Activated T-cell treated with anti-CD3 and anti-CD28 coated beads, Interleukin-2, amount 50 U/mL, for 4 hours (primary cell): ENCODE results near the gene ARL4A. TPM values are rescaled to one million over a fixed set of nuclear protein-coding genes. Genes with fewer than 3 reads are reported as not detected.

ENCODE experiments used
- ATAC-seq, 2 donors: fragments of 200-7000 bp; cut with Tn5 transposase; one replicate each; pipeline ENCODE4 v1.10.0; 2021
- DNase-seq: peaks from one replicate; pipeline ENCODE4 v3.0.0-alpha.2; 2020
- H3K27me3 Mint-ChIP-seq: one replicate; pipeline ENCODE4 v1.8.0; 2021; ENCODE audit warnings: low read depth, mixed read lengths
- H3K36me3 Mint-ChIP-seq: one replicate; pipeline ENCODE4 v1.8.0; 2022; ENCODE audit warnings: mixed read lengths; ENCODE audit not compliant: insufficient read depth
- H3K4me1 Mint-ChIP-seq: one replicate; pipeline ENCODE4 v1.8.0; 2021; ENCODE audit warnings: low read depth, mixed read lengths
- H3K4me3 Mint-ChIP-seq: one replicate; pipeline ENCODE4 v1.8.0; 2021; ENCODE audit warnings: mild to moderate bottlenecking, moderate library complexity, mixed read lengths
- H3K9me3 Mint-ChIP-seq: one replicate; pipeline ENCODE4 v1.8.0; 2021; ENCODE audit warnings: mixed read lengths
- total RNA-seq, 3 donors: library from RNA; stranded (reverse); gene quantifications; one replicate each; pipeline ENCODE4 v1.2.1, GENCODE V29; 2021

Gene ARL4A
- total RNA-seq, 3 donors from 2014 or later, result 10.9 to 14.5 (median 11.8) TPM

GRCh38 chr7:12705878-12706277, 18.4 kb downstream of the ARL4A start:
- no peaks in the 10 kb centered on the region for H3K27me3 Mint-ChIP-seq
- ATAC-seq (no peak), DNase-seq (no peak)
- no peaks in the 10 kb centered on the region for H3K4me1 Mint-ChIP-seq
- H3K9me3 Mint-ChIP-seq, result peaks cover 8% of the 10 kb centered on the region
- H3K4me3 Mint-ChIP-seq, result no peak overlapping the region
- peaks cover 9% of the 10 kb centered on the region for H3K36me3 Mint-ChIP-seq

GRCh38 chr7:12706900-12707536, 19.6 kb downstream of the ARL4A start:
- no peaks in the 10 kb centered on the region for H3K27me3 Mint-ChIP-seq
- no peak for ATAC-seq
- peaks cover 3% of the 10 kb centered on the region for H3K36me3 Mint-ChIP-seq
- H3K4me3 Mint-ChIP-seq, result no peak overlapping the region
- no peaks in the 10 kb centered on the region for H3K4me1 Mint-ChIP-seq
- no peaks in the 10 kb centered on the region for H3K9me3 Mint-ChIP-seq
- no peak for DNase-seq

DNA sequence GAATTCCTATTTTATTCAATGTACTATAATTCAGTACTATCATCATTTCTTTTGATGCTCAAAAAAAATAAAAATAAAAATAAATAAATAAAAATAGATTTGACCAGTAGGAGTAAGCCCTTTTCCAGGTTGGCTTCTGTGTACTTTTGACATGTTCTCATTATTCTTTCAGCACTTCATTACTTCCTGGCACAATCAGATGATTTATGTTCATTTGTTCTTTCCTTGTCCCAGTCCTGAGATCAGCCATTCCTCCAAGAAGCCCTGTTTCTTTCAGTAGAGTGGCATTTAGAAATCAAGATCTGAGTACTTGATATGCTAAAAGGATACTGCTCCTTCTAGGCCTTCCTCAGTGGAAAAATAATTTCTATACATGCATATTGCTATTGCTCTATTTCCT, 20.9 kb downstream of the ARL4A start:
- H3K9me3 Mint-ChIP-seq, result no peaks in the 10 kb centered on the region
- H3K36me3 Mint-ChIP-seq, result no peaks in the 10 kb centered on the region
- no peaks in the 10 kb centered on the region for H3K27me3 Mint-ChIP-seq
- H3K4me1 Mint-ChIP-seq, result no peaks in the 10 kb centered on the region
- ATAC-seq, result no peak
- DNase-seq, result no peak
- no peak overlapping the region for H3K4me3 Mint-ChIP-seq

- no peak overlapping the region for H3K4me3 Mint-ChIP-seq
- no peaks in the 10 kb centered on the region for H3K27me3 Mint-ChIP-seq
- DNase-seq (no peak), ATAC-seq (no peak)
- no peaks in the 10 kb centered on the region for H3K36me3 Mint-ChIP-seq
- no peaks in the 10 kb centered on the region for H3K9me3 Mint-ChIP-seq
- no peaks in the 10 kb centered on the region for H3K4me1 Mint-ChIP-seq
Observed at GRCh38 chr7:12709726-12710502, 22.5 kb downstream of the ARL4A start.

- Mint-ChIP-seq H3K27me3 (no peaks in the 10 kb centered on the region), H3K4me3 (no peak overlapping the region), H3K9me3 (no peaks in the 10 kb centered on the region), H3K4me1 (peaks cover 9% of the 10 kb centered on the region), H3K36me3 (no peaks in the 10 kb centered on the region)
- DNase-seq (no peak), ATAC-seq (no peak)
Observed at GRCh38 chr7:12711124-12711523, 23.7 kb downstream of the ARL4A start.

DNA sequence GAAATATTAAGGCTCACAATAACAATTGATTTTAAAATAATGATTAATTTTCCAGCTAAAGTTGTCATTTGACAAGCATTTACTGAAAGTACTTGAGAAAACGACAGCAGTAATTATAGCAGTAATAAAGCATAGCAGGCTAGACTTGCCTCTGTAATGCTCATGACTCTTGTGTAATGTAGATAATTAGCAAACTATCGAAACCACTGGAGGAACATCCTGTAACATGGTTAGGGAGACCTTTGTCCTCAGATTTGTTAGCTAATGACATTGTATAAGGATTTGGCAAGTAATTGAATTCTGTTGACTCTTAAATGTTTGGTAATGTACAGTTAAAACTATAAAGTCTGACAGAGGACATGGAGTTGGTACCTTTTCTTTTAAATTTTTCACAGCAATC, 24.8 kb downstream of the ARL4A start:
- ATAC-seq, result no peak
- Mint-ChIP-seq H3K36me3 (no peaks in the 10 kb centered on the region), H3K4me1 (peaks cover 16% of the 10 kb centered on the region), H3K9me3 (no peaks in the 10 kb centered on the region), H3K27me3 (no peaks in the 10 kb centered on the region), H3K4me3 (no peak overlapping the region)
- no peak for DNase-seq

DNA sequence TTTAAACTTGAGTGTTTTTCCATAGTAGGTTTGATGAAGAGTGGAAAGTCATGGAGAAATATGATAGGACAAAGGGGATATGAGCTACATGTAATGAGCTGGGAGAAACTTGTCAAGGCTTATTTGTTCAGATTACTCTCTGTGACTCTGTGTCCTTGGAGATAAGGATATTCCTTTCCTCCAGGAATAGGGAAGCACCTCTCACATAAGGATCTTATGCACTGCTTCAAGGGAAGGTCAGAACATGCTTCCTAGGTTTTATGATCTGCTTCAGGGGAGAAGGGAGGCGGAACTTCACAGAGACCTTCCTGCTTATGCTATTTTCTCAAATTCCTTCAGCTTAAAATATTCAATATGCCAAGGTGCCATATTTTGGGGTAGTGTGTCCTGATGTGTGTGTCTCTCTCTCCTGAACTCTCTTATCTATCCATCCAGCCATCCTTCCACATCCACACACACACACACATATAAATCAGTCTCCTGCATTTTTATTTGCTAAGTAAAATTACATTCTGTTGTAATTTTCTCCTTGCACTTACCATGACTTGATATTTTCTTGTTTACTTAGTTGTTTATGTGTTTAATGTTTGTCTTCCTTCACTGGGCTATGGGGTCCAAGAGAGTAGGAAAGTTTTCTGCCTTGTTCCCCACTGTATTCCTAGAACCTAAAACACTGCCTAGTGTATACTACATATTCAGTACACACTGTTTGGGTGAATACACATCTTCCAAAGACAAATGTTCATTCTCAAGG, 26.4 kb downstream of the ARL4A start:
- peaks cover 16% of the 10 kb centered on the region for H3K4me1 Mint-ChIP-seq
- ATAC-seq, result no peak
- H3K27me3 Mint-ChIP-seq, result no peaks in the 10 kb centered on the region
- H3K9me3 Mint-ChIP-seq, result no peaks in the 10 kb centered on the region
- no peaks in the 10 kb centered on the region for H3K36me3 Mint-ChIP-seq
- DNase-seq, result no peak
- H3K4me3 Mint-ChIP-seq, result no peak overlapping the region

- DNase-seq (no peak), ATAC-seq (no peak)
- no peaks in the 10 kb centered on the region for H3K36me3 Mint-ChIP-seq
- H3K27me3 Mint-ChIP-seq, result no peaks in the 10 kb centered on the region
- no peaks in the 10 kb centered on the region for H3K9me3 Mint-ChIP-seq
- no peak overlapping the region for H3K4me3 Mint-ChIP-seq
- peaks cover 20% of the 10 kb centered on the region for H3K4me1 Mint-ChIP-seq
Observed at GRCh38 chr7:12714379-12714737, 26.9 kb downstream of the ARL4A start.

DNA sequence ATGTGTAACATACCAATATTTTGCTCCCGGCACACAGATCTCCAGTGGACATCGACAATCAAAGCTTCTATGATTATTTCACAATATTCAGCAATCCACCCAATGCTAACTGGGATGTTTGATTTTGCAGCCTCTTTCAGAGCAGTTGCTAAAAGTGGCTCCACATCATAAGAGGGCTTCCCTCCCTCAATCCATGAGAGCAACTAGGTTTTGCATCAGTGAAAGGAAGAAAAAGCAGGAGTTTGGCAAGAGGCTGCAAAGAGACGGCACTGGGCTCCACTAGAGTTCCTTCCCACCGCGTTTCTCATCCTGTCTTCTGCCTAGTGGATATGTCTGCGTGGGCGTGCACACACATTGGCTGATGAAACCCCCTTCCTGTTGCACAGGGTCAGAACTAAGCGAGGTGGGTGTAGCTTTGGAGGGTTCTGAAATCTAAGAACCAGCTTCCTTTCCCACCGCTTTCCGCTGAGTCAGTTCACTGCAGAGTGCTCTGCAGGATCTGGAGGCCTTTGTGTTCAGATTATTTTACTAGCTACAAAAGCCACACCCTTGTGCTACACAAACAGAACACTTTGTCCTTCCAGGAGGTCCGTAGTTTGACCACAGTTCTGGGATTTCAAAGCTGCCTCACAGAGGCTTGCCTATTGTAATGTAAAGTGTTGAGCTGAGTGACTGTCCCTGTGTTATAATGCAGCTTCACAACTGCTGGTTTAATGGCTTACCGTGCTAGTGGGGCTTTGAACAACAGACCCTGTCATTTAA, 28.1 kb downstream of the ARL4A start:
- peak; percentile 59 to 63 for ATAC-seq
- no peak overlapping the region for H3K4me3 Mint-ChIP-seq
- no peaks in the 10 kb centered on the region for H3K36me3 Mint-ChIP-seq
- H3K27me3 Mint-ChIP-seq, result no peaks in the 10 kb centered on the region
- H3K9me3 Mint-ChIP-seq, result no peaks in the 10 kb centered on the region
- DNase-seq, result peak; percentile 4
- peaks cover 29% of the 10 kb centered on the region for H3K4me1 Mint-ChIP-seq

- DNase-seq, result no peak
- ATAC-seq, result no peak
- H3K4me3 Mint-ChIP-seq, result no peak overlapping the region
- H3K27me3 Mint-ChIP-seq, result no peaks in the 10 kb centered on the region
- no peaks in the 10 kb centered on the region for H3K9me3 Mint-ChIP-seq
- peaks cover 29% of the 10 kb centered on the region for H3K4me1 Mint-ChIP-seq
- H3K36me3 Mint-ChIP-seq, result no peaks in the 10 kb centered on the region
Observed at GRCh38 chr7:12716134-12716681, 28.8 kb downstream of the ARL4A start.

GRCh38 chr7:12716722-12717121, 29.3 kb downstream of the ARL4A start:
- no peaks in the 10 kb centered on the region for H3K36me3 Mint-ChIP-seq
- ATAC-seq (no peak), DNase-seq (no peak)
- no peaks in the 10 kb centered on the region for H3K9me3 Mint-ChIP-seq
- H3K4me3 Mint-ChIP-seq, result no peak overlapping the region
- H3K27me3 Mint-ChIP-seq, result no peaks in the 10 kb centered on the region
- H3K4me1 Mint-ChIP-seq, result peaks cover 29% of the 10 kb centered on the region

GRCh38 chr7:12719141-12719919, 31.9 kb downstream of the ARL4A start:
- no peak for DNase-seq
- peak; percentile 53 to 58 for ATAC-seq
- H3K9me3 Mint-ChIP-seq, result no peaks in the 10 kb centered on the region
- H3K4me3 Mint-ChIP-seq, result no peak overlapping the region
- H3K36me3 Mint-ChIP-seq, result no peaks in the 10 kb centered on the region
- H3K27me3 Mint-ChIP-seq, result no peaks in the 10 kb centered on the region
- peaks cover 38% of the 10 kb centered on the region for H3K4me1 Mint-ChIP-seq

- no peak for ATAC-seq
Observed at GRCh38 chr7:12719981-12720865, 32.8 kb downstream of the ARL4A start.

More at GRCh38 chr7:12719981-12720865, 32.8 kb downstream of the ARL4A start:
- H3K4me1 Mint-ChIP-seq, result peaks cover 38% of the 10 kb centered on the region
- H3K36me3 Mint-ChIP-seq, result no peaks in the 10 kb centered on the region
- H3K9me3 Mint-ChIP-seq, result no peaks in the 10 kb centered on the region
- H3K27me3 Mint-ChIP-seq, result no peaks in the 10 kb centered on the region
- no peak overlapping the region for H3K4me3 Mint-ChIP-seq
- no peak for DNase-seq
